Gastrocnemius medialis (tissue), 4 donors: ENCODE measurements around the gene CLDND2. TPM values are rescaled to one million over a fixed set of nuclear protein-coding genes. Genes with fewer than 3 reads are reported as not detected.

Source experiments
- ATAC-seq, 2 donors: fragments of 150-250 bp; one replicate each; pipeline ENCODE4 v1.9.1; 2016
- DNase-seq, 2 donors: peaks; one replicate each; pipeline ENCODE4 v3.0.0-alpha.2; 2019
- H3K27ac ChIP-seq, 4 donors: fragments of 200-600 bp; sonication (generic); 1 replicate in 1 of 4; 2 replicates in 3 of 4; pipeline ENCODE4 v1.5.1; 2016 to 2018; ENCODE audit warnings: mild to moderate bottlenecking in 2 of 4, moderate library complexity in 1 of 4
- H3K27me3 ChIP-seq, 3 donors: fragments of 200-600 bp; sonication (generic) in 2 of 3; 1 replicate in 1 of 3; 2 replicates in 2 of 3; pipeline versions ENCODE4 v1.5.1 to v1.6.0; 2016 to 2019; ENCODE audit warnings: mild to moderate bottlenecking in 1 of 3, moderate library complexity in 1 of 3
- H3K36me3 ChIP-seq, 2 donors: fragments of 200-600 bp; sonication (generic) in 1 of 2; one replicate each; pipeline ENCODE4 v1.5.1; 2017 to 2018
- H3K4me1 ChIP-seq, 2 donors: fragments of 200-600 bp; sonication (generic) in 1 of 2; one replicate each; pipeline ENCODE4 v1.5.1; 2016 to 2017; ENCODE audit warnings: mild to moderate bottlenecking in 2 of 2
- H3K4me3 ChIP-seq, 4 donors: fragments of 200-600 bp; sonication (generic) in 3 of 4; 1 replicate in 1 of 4; 2 replicates in 3 of 4; pipeline ENCODE4 v1.5.1; 2016 to 2019; ENCODE audit warnings: mild to moderate bottlenecking in 2 of 4
- H3K9me3 ChIP-seq, 3 donors: fragments of 200-600 bp; sonication (generic) in 2 of 3; 1 replicate in 1 of 3; 2 replicates in 2 of 3; pipeline ENCODE4 v1.5.1; 2016 to 2019
- POLR2A ChIP-seq, 2 donors: fragments of 450-650 bp; IDR thresholded peaks; one replicate each; pipeline ENCODE4 v1.6.1; 2017; ENCODE audit warnings: antibody characterized with exemption in 2 of 2, mild to moderate bottlenecking in 2 of 2, moderate library complexity in 2 of 2
- in situ Hi-C, 4 donors: fragments of 200-750 bp; cut with MboI; loops; one replicate each; pipeline versions ENCODE4 v1.15.0 to v1.8.0; 2017; ENCODE audit warnings: low sequenced_read_pairs in 4 of 4
- intact Hi-C: fragments of 100-400 bp; cut with DNase I; formaldehyde crosslinking; loops from one replicate; pipeline ENCODE4 v1.15.1; 2023; ENCODE audit warnings: low total_unique reads
- total RNA-seq, 4 donors: library from RNA; depleted of rRNA; stranded (reverse); fragments of >200 nt; gene quantifications; one replicate each; pipeline versions ENCODE4 v1.1.0 to v1.2.3, GENCODE V29; 2016
- TF ChIP-seq, protein P1 (sequence below), 5 experiments: fragments of 450-650 bp in 3 of 5; fragments of 200-600 bp in 2 of 5; sonication (generic) in 2 of 5; IDR thresholded peaks in 4 of 5; conservative IDR thresholded peaks in 1 of 5; 1 replicate in 4 of 5; 2 replicates in 1 of 5; pipeline ENCODE4 v1.5.1; 2016 to 2019; ENCODE audit warnings: antibody characterized with exemption in 5 of 5, mild to moderate bottlenecking in 3 of 5, moderate library complexity in 3 of 5

The CLDND2 gene
- total RNA-seq, 4 donors from 2014 or later = not detected

DNA sequence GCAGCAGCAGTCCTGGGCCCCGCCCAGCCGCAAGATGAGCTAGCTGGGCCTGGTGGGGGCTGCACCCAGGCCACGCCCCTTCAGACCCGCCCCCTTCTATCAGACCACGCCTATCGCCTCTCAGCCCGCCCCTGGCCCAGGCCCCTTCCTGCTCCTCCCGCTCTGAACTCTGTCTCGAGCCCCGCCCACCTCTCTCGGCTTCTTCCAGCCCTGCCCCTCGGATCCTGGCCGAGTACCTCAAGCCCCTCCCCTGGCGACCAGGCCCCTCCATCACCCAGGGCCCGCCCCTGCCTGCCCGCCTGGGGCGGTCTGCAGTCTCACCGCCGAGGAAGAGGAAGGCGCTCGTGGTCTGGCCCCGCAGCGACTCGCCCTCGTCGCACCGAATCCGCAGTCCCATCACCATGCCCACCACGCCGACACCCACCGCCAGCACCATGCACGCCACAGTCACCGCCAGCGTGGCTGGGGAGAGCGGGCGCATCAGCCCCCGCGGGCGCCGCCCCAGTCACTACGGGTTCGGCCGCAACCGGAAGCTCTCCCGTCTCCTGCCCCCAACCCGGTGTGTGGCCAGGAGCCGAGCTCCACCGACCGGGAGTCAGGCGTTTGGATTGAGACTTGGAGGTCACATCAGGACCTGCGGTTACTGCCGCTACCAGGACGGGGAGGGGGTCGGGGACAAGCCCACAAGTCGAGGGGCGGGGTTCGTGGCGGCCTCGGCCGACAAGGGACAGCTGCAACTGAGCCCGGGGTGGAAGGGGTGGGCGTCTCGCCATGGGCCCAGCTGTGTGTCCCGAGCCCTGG, 1.0 kb downstream of the CLDND2 start:
- Histone ChIP-seq H3K27ac (peak overlapping the region; percentile 91 to 98 (median 94)), H3K36me3 (no peaks in the 10 kb centered on the region), H3K27me3 (no peaks in the 10 kb centered on the region), H3K4me3 (peak overlapping the region; percentile 88 to 95 (median 92)), H3K4me1 (peaks cover 8 to 19% of the 10 kb centered on the region in 2 donors), H3K9me3 (no peaks in the 10 kb centered on the region)
- intact Hi-C loops = loop anchor here (1.0 to 10.0 kb wide), 9 partner anchors 28 to 1600 kb away; partner anchors contain the start of genes AP2A1, ASPDH, CTU1 and JOSD2
- TF ChIP-seq POLR2A (IDR thresholded peaks at IDR 0.05) = no peak
- peak; percentile 96 to 98 for DNase-seq
- in situ Hi-C loops = no loop called here
- peak; percentile 64 to 71 for ATAC-seq

DNA sequence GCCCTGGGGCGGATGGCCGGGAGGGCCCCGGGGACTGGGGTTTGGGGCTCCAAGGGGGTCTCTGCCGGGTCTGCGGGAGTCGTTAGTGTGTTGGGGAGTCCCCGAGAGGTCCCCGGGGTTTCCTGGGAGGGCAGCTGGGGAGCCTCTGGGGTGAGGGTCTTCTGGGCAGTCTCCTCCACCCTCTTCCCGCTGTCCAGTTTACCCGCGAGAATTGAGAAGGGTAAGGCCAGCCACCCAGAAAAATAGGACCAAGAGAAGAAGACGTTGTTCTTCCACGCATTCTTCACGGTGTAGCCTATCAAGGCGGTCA, 1.6 kb downstream of the CLDND2 start:
- TF ChIP-seq POLR2A (IDR thresholded peaks at IDR 0.05) = peak; percentile 88 to 90
- TF ChIP-seq, protein P1, sequence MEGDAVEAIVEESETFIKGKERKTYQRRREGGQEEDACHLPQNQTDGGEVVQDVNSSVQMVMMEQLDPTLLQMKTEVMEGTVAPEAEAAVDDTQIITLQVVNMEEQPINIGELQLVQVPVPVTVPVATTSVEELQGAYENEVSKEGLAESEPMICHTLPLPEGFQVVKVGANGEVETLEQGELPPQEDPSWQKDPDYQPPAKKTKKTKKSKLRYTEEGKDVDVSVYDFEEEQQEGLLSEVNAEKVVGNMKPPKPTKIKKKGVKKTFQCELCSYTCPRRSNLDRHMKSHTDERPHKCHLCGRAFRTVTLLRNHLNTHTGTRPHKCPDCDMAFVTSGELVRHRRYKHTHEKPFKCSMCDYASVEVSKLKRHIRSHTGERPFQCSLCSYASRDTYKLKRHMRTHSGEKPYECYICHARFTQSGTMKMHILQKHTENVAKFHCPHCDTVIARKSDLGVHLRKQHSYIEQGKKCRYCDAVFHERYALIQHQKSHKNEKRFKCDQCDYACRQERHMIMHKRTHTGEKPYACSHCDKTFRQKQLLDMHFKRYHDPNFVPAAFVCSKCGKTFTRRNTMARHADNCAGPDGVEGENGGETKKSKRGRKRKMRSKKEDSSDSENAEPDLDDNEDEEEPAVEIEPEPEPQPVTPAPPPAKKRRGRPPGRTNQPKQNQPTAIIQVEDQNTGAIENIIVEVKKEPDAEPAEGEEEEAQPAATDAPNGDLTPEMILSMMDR (IDR thresholded peaks at IDR 0.05 in 4 of 5, conservative IDR thresholded peaks at IDR 0.05 in 1 of 5) = no peak
- ATAC-seq (peak; percentile 1 to 3), DNase-seq (no peak)
- Histone ChIP-seq H3K27ac (peak overlapping the region; percentile 91 to 98 (median 94)), H3K4me1 (peaks cover 11 to 19% of the 10 kb centered on the region in 2 donors), H3K27me3 (no peaks in the 10 kb centered on the region), H3K36me3 (no peaks in the 10 kb centered on the region), H3K9me3 (no peaks in the 10 kb centered on the region), H3K4me3 (peak overlapping the region; percentile 88 to 95 (median 92))
- in situ Hi-C loops = no loop called here
- intact Hi-C loops = loop anchor here (1.0 to 10.0 kb wide), 9 partner anchors 28 to 1600 kb away; partner anchors contain the start of genes AP2A1, ASPDH, CTU1 and JOSD2

DNA sequence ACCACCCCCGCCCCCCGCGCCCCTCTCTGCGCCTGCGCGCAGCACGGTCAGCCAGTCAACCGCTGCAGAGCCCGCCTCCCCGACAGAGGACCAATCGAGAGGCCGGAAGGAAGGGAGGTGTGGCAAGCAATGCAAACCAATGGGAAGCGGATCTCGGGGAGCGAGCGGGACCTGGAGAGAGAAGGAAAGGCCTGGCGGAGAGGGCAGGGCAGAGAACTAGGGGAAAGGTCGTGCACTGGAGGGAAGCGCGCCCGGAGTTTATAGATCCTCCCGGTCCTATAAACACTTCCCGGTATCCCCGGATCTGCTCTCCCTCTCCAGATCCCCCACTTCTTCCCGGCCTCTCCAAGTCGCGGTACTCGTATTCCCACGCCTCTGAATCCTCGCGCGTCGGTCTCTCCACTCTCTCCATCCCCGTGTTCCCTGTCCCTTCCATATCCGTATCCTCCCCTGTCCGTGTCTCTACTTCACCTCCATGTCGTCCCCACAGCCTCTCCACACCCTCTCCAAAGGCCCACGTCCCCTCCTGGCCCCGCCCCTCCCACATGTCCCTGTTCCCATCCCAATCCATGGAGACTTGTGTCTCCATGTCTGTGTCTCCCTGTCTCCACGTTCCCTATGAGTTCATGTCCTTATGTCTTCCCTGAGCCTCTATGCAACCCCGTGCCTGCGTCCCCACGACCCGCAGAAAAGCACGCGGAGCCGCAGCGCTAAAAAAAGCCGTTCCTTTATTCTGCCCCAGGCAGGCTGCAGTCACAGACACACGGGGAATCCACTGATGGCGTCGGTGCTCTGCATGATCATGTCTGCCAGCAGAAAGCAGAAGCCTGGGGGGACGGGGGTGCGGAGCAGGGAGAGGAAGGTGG, 2.2 kb downstream of the CLDND2 start:
- no peaks in the 10 kb centered on the region for H3K36me3 ChIP-seq
- DNase-seq (peak; percentile 99 to 100), ATAC-seq (peak; percentile 89 to 90)
- no peaks in the 10 kb centered on the region for H3K9me3 ChIP-seq
- H3K27me3 ChIP-seq = no peaks in the 10 kb centered on the region
- peaks cover 13 to 19% of the 10 kb centered on the region in 2 donors for H3K4me1 ChIP-seq
- peak; percentile 82 to 91 for TF ChIP-seq POLR2A (IDR thresholded peaks at IDR 0.05)
- TF ChIP-seq, protein P1 (IDR thresholded peaks at IDR 0.05 in 4 of 5, conservative IDR thresholded peaks at IDR 0.05 in 1 of 5) = no peak
- in situ Hi-C loops = no loop called here
- H3K27ac ChIP-seq = peak overlapping the region; percentile 91 to 98 (median 94)
- intact Hi-C loops = loop anchor here (1.0 to 10.0 kb wide), 9 partner anchors 27 to 1599 kb away; partner anchors contain the start of genes AP2A1, ASPDH, CTU1 and JOSD2
- H3K4me3 ChIP-seq = peak overlapping the region; percentile 88 to 95 (median 92)

- Histone ChIP-seq H3K36me3 (no peaks in the 10 kb centered on the region), H3K27ac (peak within 1 kb of the TSS; percentile 91 to 98 (median 94)), H3K4me3 (peak within 1 kb of the TSS; percentile 88 to 95 (median 92)), H3K4me1 (peaks cover 13 to 19% of the 10 kb centered on the region in 2 donors), H3K9me3 (no peaks in the 10 kb centered on the region), H3K27me3 (no peaks in the 10 kb centered on the region)
- in situ Hi-C loops = no loop called here
- DNase-seq = no peak
- intact Hi-C loops = loop anchor here (2.0 to 10.0 kb wide), 8 partner anchors 259 to 1599 kb away; partner anchors contain the start of genes AP2A1, ASPDH, CTU1 and JOSD2
- peak; percentile 74 to 77 for TF ChIP-seq POLR2A (IDR thresholded peaks at IDR 0.05)
- TF ChIP-seq, protein P1 (IDR thresholded peaks at IDR 0.05 in 4 of 5, conservative IDR thresholded peaks at IDR 0.05 in 1 of 5) = no peak
- peak; percentile 1 to 5 for ATAC-seq
These were observed 2.8 kb downstream of the CLDND2 start, which contains the start of gene ETFB for GRCh38 chr19:51365965-51366388. Gene ETFB, minus strand, starts transcription at chr19:51366388. Its CDS starts 62 bp downstream, at chr19:51366326.
